Epithelial cell of esophagus (primary cell): ENCODE data around the gene ZFR.
"Not testable (repeated sequence)": the region's sequence is repeated elsewhere in the genome, so short reads cannot be mapped to it uniquely, and the experiment has no call there.

Experiments
- DNase-seq: peaks from one replicate; pipeline ENCODE4 v3.0.0; 2010; ENCODE audit warnings: low read depth
- H3K4me3 ChIP-seq: 2 replicates; pipeline ENCODE4 v1.5.1; 2011; ENCODE audit warnings: mild to moderate bottlenecking, low read length, control low read depth
- TF ChIP-seq, protein P1 (sequence below): IDR thresholded peaks from 2 replicates; pipeline ENCODE4 v1.5.1; 2011; ENCODE audit warnings: low read depth, mild to moderate bottlenecking, low read length, control low read depth, inconsistent platforms; ENCODE audit not compliant: insufficient read depth; ENCODE audit errors: missing control alignments

The ZFR gene

DNA sequence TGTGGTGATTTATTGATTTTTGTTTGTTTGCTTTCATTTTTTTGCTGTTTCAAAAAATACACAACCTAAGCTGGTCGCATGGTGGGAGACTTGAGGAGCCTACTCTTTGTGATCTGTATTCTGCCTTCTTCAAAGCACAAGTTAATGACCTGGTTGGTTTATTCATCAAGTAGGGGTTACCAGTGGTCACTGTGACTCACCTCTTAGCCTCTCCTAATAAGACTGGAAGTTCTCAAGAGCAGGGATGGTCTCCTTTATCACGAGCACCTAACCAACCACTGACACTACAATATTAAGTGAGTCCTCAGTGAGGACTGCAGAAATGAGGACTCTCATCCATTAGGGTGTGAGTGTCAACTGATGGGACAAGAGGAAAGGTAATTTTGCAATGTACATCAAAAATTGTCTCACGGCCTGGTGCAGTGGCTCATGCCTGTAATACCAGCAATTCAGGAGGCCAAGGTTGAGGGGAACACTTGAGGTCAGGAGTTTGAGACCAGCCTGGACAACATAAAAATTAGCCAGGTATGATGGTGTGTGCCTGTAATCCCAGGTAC, 118.2 kb downstream of the ZFR start:
- TF ChIP-seq, protein P1, sequence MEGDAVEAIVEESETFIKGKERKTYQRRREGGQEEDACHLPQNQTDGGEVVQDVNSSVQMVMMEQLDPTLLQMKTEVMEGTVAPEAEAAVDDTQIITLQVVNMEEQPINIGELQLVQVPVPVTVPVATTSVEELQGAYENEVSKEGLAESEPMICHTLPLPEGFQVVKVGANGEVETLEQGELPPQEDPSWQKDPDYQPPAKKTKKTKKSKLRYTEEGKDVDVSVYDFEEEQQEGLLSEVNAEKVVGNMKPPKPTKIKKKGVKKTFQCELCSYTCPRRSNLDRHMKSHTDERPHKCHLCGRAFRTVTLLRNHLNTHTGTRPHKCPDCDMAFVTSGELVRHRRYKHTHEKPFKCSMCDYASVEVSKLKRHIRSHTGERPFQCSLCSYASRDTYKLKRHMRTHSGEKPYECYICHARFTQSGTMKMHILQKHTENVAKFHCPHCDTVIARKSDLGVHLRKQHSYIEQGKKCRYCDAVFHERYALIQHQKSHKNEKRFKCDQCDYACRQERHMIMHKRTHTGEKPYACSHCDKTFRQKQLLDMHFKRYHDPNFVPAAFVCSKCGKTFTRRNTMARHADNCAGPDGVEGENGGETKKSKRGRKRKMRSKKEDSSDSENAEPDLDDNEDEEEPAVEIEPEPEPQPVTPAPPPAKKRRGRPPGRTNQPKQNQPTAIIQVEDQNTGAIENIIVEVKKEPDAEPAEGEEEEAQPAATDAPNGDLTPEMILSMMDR = no peak
- no peak overlapping the region for H3K4me3 ChIP-seq
- DNase-seq = no peak

DNA sequence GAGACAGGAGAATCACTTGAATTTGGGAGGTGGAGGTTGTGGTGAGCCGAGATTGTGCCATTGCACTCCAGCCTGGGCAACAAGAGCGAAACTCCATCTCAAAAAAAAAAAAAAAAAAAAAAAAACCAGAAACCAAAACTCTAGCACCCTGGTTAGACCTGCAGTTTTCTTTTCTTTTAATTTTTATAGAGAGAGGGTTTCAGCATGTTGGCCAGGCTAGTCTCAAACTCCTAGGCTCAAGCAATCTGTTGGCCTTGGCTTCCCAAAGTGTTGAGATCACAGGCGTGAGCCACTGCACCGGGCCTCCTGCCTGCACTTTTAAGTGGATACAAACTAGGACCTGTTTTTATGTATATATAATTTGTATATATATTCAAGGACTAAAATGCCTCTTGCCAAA, 118.9 kb downstream of the ZFR start:
- TF ChIP-seq, protein P1 = no peak
- DNase-seq = no peak
- no peak overlapping the region for H3K4me3 ChIP-seq

DNA sequence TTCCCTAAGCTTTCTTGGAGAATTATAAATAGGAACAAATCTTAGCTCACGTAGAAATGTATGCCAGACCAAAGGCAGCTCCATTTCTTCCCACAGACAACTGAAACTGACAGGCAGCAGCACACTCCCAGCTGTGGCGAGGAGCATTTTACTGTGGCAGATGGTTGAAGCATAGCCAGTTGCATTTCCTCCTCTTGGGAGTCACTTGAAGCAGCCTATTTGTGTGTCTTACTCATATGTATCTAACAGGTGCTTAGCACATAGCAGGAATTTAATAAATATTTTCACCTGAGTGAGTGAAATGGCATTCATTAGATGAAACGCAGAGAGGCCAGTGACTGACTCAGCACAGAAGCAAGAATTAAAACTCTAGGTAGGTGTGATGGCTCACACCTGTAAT, 119.5 kb downstream of the ZFR start:
- TF ChIP-seq, protein P1 = no peak
- H3K4me3 ChIP-seq = no peak overlapping the region
- DNase-seq = peak; percentile 82

DNA sequence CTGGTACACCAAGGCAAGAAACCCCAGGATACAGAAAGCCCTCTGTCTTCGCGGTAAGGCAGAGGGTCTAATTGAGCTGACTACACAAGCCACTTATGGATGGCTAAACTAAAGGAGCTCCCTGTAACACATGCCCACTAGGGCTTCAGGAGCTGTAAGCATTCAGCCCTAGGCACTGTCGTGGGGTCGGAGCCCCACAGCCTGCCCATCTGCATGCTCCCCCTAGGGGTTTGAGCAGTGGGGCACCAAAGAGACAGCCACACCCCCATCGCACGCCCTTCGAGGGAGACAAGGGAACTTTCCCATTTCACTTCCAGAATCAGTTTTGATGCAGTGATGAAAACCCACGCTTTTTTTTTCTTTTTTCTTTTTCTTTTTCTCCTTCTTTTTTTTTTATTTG, 120.8 kb downstream of the ZFR start:
- TF ChIP-seq, protein P1 = no peak
- H3K4me3 ChIP-seq = no peak overlapping the region
- no peak for DNase-seq

DNA sequence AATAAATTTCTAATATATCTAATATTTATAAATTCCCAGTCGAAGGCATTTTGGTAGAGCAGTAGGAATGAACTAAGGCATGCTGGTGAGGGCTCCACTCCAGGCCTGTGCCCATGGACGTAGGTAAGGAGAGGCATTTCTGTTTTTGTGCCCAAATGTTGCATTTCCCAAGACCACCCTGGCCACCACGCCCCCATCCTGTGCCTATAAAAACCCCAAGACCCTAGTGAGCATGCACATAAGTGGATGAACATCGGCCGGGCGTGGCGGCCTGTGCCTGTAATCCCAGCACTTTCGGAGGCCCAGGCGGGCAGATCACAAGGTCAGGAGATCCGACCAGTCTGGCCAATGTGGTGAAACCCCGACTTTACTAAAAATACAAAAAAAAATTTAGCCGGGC, 121.7 kb downstream of the ZFR start:
- TF ChIP-seq, protein P1 = no peak
- DNase-seq = no peak
- no peak overlapping the region for H3K4me3 ChIP-seq

DNA sequence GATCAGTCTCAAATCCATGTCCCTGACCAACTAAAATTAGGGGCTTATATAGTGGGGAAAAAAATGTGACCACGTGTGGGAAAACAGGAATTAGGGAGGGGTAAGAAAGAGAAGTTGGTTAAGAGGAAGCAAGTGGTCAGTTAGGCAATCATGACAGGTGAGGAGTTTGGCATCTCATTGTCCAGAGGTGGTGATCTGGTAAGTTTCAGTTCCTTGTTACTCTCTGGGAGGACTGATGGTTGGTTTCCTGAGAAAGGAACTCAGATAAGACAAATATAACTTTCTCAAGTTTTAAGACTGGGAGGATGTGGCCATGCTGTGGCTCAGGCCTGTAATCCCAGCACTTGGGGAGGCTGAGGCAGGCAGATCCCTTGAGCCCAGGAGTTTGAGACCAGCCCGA, 122.8 kb downstream of the ZFR start:
- not testable (repeated sequence) for H3K4me3 ChIP-seq, DNase-seq

DNA sequence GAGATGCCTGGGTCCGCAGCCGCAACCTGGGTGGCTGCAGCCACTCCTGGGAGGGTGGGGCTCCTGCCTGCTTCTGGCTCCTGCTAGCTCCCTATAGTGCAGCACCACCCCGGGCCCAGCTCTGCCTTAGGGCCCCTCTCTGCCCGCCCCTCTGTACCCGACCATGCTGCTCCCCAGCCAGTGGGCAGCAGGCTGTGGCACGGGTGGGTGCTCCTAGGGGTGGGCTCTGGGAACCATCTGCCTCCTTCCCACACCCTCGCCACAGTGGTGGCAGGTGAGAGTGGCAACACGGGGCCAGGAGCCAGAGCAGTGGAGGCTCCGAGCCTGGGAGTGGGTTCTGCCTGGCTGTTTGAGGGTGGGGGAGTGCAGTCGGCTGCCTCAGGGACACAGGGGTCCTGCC, 124.0 kb downstream of the ZFR start:
- no peak for DNase-seq
- H3K4me3 ChIP-seq = no peak overlapping the region
- TF ChIP-seq, protein P1 = no peak
